ENCODE data around the gene KIAA1328.

KIAA1328 gene

DNA sequence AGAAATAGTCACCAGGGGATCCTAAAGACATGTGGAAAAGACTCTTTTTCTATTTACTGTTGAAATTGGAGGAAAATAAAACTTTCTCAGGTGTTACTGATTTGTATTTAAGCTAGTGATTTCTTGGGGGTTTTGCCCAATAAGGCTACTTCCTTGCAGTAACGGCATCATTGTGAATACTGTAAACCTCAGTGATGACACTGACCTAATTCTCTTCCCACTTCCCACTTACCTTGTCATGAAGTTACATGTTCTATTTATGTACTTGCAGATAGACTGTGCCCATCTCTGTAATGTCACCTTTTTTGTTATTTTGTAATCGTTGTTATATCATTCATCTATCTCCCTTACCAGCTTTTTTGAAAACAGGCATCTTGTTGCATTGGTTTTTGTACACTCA lies 134.5 kb downstream of the KIAA1328 start:
- no peak for DNase-seq

DNA sequence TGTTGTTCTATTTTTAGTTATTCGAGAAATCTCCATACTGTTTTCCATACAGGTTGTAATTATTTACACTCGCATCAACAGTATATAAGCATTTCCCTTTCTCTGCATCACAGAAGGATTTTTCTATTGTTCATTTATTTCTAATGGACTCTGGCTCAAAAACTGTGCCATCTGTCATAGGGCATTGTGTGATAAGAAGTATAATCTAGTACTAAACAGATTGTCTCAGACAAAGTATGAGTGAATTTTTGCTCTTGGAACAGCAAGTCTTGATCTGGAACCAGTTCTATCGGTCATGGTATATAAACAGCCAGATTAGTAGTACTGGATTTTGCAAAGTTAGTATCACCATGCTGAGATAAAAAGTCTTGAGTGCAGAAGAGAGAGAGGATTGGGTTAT lies 145.8 kb downstream of the KIAA1328 start:
- no peak for DNase-seq

DNA sequence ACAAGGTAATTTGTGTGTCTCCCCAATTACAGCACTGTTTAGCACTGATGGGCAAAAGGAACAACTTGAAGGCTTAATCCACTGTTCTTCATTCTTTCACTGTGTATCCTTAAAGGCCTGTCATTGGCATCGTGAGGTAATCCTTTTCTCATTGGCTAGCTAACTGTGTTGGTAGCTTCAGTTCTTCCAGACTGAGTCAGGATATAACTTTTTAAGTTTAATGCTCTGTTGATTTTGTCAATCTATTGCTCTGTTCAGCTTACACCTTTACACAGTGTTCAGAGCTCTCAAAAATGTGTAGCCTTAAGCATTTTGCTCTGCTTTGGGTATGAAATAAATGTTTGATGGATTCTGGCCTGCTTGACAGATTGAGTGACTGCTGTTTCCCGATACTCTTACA lies 148.2 kb downstream of the KIAA1328 start:
- no peak for DNase-seq

DNA sequence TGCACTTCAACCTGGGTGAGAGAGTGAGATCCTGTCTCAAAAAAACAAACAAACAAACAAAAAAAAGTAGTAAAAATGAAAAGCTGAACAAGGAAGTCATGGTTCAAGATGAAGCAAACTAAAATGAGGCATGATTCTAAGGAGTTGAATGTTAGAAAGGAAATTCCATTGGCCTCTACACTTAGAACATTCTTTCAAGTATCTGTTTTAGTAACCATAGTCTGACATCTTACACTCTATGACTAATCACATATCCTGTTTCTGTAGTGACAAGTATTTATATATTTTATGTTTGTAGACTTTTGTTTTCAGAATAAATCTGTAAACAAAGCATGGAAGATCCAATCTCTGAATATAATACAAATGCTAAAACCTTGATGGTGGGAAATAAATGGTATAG lies 164.1 kb downstream of the KIAA1328 start:
- no peak for DNase-seq

DNA sequence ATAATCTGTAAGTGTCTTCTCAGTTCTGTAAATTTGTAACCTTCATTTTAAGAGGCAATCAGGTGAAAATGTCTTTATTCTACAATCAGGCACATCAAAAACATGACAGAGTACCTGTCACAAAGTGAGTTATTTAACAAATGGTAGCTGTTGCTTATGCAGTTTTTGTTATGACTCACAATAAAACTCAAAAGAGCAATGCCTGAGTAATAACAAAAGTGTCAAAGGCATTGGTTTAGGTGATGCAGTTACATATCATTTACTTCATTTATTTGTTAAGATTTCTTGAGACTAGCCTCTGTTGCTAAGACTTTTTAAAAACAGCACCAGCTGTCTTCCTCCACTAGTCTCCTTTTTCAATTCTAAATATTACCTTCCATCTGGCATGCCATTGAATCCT lies 177.8 kb downstream of the KIAA1328 start:
- DNase-seq = no peak

DNA sequence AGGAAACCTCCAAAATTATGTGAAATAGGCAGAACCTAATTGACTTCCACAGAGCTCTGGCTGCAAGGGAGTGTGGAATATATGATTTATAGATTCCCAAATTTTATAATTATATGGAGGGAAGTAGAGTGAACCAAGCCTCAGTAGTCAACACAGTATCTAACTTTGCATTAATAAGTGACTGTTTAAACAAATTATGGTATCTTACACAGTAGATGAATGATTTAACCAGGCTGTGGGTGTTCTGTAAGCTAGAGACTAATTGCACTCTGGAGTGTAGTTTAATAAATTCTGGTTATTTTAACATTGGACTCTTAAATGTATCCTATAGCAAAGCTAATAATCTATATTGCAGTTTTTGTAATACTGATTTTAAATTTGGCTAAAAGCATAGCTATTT lies 183.5 kb downstream of the KIAA1328 start:
- DNase-seq = no peak

DNA sequence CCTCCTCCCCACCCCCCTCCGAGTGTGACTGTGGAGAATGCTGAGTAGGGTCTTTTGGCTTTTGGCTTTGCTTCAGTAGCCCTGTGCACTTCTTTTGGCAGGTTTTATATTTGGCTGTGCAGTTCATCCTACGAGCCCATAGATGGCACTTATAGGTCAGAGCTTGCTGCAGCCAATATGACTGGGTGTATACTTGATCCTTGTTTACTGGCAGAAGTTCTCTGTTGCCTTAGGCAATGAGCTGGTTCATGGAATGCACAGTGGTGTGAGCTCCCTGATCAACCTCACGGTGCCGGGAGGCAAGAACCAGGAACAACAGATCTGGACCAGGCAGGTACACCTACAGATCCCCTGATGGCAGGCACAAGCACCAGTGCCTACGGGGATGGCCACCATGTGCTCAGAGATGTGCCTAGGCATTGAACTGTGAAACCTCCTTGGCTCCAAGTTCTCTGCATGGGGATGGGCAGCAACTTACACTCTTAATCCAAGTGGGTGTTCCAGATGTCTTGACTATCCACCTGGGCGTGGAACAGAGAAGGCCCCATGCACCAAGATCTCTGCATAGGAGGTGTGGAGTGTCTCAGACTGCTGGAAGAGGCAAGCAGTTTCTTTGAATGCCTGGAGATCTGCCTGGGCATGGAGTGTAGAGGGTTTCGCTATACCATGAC lies 190.4 kb downstream of the KIAA1328 start:
- no peak for DNase-seq

DNA sequence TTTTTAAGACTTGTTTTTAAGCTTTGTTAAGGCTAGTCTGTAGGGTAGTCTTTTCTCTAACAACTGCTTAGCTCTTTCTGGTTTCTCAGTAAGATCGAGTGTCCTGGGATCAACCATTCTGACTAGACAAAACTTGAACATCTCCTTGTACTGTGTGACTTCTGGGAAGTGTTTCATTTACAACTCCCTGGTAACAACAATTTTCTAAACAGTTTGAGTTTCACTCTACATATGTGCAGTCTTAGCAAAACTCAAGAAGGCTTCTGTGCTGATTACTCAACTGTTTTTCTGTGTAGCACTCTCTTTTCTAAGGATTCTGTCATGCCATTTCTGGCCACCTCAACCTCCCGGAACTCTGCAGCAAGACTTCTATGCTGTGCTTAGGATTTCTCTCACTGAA lies 204.5 kb downstream of the KIAA1328 start:
- DNase-seq = no peak

DNA sequence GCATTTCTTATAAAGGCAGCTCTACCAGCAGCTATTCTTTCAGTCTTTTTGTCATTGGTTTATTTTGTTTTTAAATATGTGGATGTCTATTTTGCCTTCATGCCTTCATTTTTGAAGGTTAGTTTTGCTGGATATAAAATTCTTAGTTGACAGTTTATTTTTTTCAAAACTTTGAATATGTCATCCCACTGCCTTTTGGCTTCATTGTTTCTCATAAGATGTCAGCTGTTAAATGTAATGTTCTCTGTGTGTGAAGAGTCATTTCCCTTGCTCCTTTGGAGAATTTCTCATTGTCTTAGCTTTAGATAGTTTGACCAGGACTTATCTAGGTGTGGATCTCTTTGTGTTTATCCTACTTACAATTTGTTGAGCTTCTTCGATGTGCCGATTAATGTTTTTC lies 213.5 kb downstream of the KIAA1328 start:
- DNase-seq = no peak

DNA sequence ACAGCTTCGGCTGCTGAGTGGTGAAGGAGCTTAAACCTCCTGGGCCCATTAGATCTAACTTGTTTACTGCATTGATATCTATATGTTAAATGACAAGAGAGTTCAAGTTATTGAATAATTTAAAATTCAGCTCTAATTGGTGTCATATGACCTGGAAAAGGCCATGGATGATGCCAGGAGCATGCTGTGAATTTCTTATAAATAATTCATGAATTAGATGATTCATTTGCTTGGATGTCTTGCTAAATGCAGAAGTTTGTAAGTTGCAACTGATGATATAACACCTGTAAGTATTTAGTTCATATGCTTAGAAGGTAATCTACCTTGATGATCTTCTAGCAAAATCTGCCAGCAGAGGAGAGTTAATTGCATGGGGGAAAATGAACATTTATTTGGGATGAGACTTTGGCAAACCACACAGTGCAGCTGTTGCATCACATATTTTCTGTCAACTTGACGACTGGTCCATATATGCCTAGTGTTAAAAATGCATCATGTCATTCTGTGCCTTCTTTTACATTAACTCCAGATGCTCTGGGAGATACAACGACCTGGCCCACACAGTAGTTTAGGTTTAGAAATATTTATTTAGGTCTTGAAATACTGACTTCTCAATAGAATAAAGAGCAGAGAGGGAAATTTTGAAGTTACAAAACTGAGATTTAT lies 226.3 kb downstream of the KIAA1328 start:
- no peak for DNase-seq

DNA sequence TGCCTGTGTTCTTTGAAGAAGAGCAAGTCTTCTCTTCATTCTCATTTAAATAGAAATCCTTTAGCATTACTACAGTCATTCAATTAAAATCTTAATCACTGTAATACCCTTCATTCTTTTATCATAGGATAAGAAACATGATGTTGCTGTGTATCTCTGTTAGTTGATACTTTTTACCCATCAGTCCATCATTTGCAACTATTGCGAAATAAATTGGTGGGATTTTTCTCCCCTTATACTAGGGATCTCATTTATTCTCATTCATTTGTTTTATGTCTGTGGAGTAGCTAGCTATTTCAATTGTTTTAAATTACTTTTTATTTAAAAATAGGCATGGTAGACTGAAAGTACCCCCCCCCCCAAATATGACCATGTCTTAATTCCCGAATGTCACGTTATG lies 235.3 kb downstream of the KIAA1328 start:
- no peak for DNase-seq

DNA sequence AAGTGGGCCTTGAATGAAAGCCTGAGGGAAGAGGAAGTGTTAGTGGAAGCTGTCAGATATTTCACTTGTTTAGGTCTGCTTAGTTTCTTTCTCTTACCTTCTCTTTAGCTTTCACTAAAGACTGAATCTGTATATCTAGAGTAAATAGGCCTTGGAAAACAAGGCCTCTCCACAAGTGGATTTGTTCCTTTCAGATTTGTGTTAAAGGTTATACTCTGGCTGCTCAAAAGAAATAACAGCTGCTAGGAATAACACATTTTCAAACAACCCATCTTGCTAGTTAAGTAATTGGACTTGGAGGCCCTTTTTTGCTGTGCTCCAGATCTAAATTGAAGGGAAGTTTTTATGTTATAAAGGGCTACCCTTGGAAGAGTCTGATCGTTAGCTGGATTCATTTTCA lies 236.3 kb downstream of the KIAA1328 start:
- no peak for DNase-seq

DNA sequence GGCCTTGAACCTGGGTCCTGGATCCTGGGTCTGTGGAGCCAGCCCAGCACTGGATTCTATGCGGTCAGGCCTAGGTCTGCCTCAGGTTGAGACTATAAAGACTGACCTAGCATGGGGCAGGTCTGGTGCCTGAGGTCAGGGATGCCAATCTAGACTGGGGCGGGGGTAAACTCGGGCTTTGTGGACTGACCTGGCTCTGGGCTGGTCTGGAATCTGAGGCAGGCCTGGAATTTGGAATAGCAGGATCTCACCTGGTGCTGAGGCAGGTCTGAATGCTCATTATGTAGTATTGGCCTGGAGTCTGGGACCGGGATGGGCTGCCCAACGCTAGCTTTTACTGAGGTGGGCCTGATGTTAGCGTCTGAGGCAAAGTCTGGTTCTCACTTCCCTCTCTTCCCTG lies 256.0 kb downstream of the KIAA1328 start:
- DNase-seq = no peak

DNA sequence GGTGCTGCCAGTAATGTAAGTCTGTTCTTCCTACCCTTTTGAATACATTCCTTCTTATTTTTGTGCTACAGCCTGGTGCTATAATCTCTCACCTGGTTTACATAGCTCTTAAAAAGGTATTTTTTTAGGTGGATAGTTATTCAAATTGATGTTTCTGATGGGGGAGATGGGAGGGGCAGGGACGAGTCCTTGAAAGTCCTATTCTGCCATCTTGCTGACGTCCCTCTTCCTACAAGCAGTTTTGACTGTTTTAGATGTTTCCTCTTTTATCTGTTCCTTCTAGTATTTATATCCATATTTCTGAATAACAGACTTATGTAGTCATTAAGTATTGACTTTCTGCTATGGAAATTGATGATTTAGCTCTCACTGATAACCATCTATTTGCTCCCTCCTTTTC lies 256.4 kb downstream of the KIAA1328 start:
- no peak for DNase-seq

DNA sequence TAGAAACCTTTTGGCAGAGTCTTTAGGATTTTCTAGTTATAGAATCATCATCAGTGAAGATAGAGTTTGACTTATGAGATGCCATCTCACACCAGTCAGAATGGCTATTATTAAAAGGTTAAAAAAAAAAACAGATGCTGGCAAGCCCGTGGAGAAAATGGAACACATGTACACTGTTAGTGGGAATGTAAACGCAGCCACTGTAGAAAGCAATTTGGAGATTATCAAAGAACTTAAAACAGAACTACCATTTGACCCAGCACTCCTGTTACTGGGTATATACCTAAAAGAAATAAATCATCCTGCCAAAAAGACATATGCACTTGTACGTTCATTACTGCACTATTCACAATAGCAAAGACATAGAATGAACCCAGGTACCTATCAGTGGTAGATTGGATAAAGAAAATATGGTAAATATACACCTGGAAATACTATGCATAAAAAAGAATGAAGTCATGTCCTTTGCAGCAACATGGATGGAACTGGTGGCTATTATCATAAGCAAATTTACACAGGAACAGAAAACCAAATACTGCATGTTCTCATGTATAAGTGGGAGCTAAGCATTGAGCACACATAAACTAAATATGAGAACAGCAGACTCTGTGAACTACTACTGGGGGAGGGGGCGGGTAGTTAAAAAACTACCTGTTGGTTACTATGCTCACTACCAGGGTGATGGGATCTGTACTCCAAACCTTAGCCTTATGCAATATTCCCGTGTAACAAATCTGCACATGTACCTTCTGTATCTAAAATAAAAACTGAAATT lies 279.0 kb downstream of the KIAA1328 start:
- no peak for DNase-seq

DNA sequence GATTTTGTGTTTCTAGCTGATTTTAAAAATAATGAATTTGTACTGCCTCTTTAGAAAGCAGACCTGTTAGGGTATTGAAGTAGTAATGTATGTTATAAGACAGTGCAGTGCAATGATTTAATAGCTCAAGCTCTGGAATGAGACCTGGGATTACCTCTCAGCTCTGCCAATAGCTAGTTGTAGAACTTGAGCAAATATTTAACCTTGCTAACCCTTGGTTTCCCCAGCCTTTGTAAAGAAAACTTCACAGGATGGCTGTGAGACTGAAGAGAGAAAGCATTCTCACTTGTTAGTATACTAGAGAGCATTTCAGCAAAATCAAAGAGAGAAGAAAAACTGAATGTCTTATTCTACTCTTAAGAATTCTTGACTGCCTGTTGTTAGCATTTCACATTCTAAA lies 293.9 kb downstream of the KIAA1328 start:
- no peak for DNase-seq

DNA sequence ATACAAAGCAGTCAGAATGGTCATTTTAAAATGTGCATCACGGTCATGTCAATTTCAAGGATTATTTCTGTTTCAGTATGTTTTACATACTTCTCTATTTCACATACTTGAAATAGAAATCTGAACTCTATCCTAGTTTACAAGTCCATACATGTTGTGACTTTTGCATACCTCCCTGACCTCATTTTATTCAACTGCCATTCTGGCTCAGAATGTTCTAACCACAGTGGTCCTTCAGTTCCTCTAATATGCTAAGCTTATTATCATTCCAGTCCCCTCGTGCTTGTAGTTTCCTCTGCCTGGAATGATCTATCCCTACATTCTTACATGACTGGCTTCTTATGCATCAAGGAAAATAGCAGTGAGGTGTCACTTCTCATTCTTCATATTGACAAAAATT lies 295.6 kb downstream of the KIAA1328 start:
- DNase-seq = no peak

DNA sequence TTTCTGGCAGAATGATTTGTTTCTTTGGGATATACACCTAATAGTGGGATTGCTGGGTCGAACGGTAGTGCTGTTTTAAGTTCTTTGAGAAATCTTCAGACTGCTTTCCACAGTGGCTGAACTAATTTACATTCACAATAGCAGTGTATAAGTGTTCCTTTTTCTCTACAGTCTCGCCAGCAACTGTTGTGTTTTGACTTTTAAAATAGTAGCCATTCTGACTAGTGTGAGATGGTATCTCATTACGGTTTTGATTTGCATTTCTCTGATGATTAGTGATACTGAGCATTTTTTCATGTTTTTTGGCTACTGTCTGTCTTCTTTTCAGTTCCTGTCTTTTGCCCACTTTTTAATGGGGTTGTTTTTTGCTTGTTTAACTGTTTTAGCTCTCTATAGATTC lies 306.2 kb downstream of the KIAA1328 start:
- DNase-seq = no peak

DNA sequence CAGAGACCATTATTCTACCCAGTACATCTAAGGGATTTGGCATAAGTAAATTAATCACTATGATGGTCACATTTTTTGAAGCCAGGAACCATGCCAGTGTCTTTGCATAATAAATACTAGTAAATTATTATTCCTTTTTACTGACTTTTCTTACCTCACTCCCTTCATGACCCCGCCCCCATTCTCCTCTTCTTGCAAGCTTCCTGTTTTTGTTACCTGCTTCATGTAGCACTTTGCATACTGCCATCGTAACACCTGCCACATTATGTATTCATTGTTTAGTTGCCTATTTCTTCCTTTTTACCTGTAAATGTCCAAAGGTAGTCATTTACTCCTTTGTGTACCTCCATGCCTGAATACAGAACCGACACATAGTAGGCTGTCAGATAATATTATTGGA lies 309.5 kb downstream of the KIAA1328 start:
- no peak for DNase-seq

DNA sequence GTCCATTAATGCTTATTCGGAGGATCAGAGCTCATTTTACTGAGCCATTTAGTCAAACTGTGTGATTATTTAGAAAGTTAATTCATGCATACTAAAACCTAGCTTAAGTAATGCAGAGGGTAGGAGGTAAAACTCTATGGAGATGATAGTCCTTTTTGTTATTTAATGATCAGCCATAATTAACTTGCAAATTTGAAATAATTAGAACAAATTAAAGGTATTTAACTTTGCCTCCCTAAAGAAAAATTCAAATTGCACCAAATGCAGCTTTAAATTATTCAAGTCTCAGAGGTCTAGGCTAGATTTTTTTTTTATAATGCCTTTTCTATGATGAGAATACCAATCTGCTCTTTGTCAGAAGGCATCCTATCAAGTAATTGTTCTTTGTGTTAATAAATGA lies 310.9 kb downstream of the KIAA1328 start:
- no peak for DNase-seq

DNA sequence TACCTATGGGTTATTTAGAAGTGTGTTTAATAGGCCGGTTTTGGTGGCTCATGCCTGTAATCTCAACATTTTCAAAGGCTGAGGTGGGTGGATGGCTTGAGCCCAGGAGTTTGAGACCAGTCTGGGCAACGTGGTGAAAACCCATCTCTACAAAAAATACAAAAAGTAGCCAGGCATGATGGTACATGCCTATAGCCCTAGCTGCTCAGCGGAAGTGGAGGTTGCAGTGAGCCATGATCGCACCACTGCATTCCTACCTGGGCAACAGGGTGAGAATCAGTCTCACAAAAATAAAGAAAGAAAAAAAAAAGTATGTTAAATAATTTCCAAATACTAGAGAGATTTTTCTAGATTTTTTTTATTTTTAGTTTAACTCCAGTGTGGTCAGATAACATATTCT lies 316.0 kb downstream of the KIAA1328 start:
- no peak for DNase-seq

DNA sequence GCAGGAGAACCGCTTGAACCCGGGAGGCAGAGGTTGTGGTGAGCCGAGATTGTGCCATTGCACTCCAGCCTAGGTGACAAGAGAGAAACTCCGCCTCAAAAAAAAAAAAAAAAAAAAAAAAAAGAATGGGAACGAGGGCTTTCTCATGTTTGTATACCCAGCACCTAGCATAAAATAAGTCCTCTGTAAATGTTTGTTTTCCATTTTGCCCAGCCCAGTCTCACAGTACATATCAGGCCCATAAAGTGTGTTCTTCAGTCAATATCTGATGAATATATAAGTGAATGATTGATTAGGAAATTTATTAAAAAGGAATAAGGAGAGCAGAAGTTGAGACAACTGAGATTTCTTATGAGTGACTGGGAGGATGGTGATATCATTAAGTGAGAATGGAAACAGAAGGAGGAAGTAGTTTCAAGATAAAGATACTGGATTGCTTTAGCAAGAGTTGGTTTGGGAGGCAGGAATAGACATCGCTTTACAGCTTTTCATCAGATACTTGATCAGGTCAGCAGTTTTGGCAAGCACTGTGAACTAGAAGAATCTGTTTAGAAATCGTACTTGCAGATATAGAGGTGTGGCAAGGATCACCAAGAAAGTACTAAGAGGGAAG lies 327.5 kb downstream of the KIAA1328 start:
- no peak for DNase-seq

DNA sequence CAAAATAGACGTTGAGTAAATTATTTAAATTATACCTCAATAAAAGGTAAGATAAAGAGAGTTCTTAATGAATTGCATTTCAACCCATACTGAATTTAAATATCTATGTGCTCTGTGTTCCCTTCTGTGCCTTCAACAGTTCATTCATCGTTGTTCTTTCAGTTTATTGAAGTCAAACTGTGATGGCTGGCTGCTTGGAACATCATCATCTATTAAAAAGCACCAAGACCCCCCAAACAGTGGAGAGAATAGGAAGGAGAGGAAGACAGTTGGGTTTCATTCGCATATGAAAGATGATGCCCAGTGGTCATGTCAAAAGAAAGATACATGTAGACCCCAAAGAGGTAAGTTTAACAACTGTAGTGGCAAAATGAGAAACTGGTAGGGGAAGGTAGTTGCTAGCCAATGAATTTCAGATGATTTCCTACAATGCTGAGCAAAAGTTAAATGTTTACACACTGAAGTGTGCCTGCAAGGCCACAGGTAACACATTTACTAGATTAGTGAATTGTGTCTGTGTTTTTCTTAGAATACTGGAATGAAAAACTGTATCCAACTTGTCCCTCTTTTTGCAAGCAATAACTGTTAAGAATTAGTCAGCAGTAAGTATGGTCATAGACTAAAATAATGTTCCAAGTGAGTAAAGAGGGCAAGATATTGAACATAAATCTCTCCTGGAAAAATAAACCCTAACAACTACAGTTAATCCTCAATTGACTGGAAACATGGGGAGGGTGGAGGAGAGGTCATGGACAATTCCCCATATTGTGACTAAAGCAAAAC lies 331.3 kb downstream of the KIAA1328 start:
- DNase-seq = no peak
